DOHH2 (cell line): ENCODE data around the gene LPIN1.

Source experiments
- EZH2phosphoT487 ChIP-seq: fragments of 200-600 bp; sonication (generic); IDR thresholded peaks from 2 replicates; pipeline ENCODE4 v1.6.1; 2017; ENCODE audit warnings: borderline replicate concordance, mild to moderate bottlenecking, antibody characterized with exemption, low read length, moderate library complexity, mixed read lengths
- TF ChIP-seq, protein P1 (sequence below): fragments of 200-600 bp; sonication (generic); IDR thresholded peaks from one replicate; pipeline ENCODE4 v1.5.1; 2014; ENCODE audit warnings: antibody characterized with exemption, mild to moderate bottlenecking, low read depth, low read length; ENCODE audit not compliant: poor library complexity, severe bottlenecking

DNA sequence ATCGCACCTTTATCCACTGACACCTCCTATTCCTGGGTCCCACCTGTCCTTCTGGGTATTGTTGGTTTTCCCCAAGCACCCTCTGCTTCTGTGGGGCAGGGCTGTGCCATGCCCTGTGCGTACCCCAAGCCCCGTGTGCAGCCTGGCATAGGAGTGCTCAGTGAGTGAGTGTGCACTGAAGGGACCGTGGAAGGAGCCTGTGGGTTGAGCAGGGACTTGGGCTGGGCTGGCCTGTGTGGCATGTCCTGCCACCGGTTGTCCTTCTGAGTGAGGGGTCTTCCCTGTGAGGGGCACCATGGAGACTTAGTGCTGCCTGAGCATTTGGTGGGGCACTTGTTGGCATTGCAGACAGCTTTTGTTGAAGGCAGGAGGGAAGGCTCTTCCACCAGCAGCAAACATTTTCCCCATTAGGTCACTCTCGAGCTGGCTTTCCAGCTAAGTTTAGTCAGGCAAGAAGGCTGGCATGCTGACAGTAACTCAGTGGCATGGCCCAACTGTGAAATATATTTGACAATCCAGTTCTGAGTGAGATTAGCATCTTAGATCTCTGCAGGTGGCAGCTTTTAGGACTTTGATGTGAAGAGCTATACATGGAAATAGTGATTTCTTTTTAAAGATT lies 64.7 kb downstream of the LPIN1 start:
- TF ChIP-seq, protein P1, sequence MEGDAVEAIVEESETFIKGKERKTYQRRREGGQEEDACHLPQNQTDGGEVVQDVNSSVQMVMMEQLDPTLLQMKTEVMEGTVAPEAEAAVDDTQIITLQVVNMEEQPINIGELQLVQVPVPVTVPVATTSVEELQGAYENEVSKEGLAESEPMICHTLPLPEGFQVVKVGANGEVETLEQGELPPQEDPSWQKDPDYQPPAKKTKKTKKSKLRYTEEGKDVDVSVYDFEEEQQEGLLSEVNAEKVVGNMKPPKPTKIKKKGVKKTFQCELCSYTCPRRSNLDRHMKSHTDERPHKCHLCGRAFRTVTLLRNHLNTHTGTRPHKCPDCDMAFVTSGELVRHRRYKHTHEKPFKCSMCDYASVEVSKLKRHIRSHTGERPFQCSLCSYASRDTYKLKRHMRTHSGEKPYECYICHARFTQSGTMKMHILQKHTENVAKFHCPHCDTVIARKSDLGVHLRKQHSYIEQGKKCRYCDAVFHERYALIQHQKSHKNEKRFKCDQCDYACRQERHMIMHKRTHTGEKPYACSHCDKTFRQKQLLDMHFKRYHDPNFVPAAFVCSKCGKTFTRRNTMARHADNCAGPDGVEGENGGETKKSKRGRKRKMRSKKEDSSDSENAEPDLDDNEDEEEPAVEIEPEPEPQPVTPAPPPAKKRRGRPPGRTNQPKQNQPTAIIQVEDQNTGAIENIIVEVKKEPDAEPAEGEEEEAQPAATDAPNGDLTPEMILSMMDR: no peak
- TF ChIP-seq EZH2phosphoT487: no peak
